GM12878 (cell line): ENCODE results near the gene GZMM. TPM values are rescaled to one million over a fixed set of nuclear protein-coding genes. Genes with fewer than 3 reads are reported as not detected.

Experiments
- ATAC-seq: fragments of 200-7000 bp; cut with Tn5 transposase; 3 replicates; pipeline ENCODE4 v1.9.1; 2020; ENCODE audit warnings: mild to moderate bottlenecking, moderate library complexity
- BruUV-seq: library from RNA; stranded (reverse); fragments of 400-500 nt; replicated peaks from 2 replicates; lab custom pipeline; 2021; lab: Mats Ljungman, UMichigan
- CTCF ChIA-PET: fragments of 300-600 bp; sonication (Branson Sonifier 250); formaldehyde crosslinking; extraction: SDS; loops from one replicate; lab custom pipeline; 2021; ENCODE audit warnings: inconsistent platforms; lab: Yijun Ruan, JAX
- POLR2A ChIA-PET: fragments of 350-600 bp; formaldehyde crosslinking; extraction: SDS; loops from one replicate; lab custom pipeline; 2021; ENCODE audit warnings: inconsistent platforms; lab: Charles Lee
- RAD21 ChIA-PET: fragments of 300-600 bp; sonication (Branson Sonifier 250); formaldehyde crosslinking; loops from one replicate; lab custom pipeline; 2023; ENCODE audit warnings: antibody characterized with exemption; ENCODE audit not compliant: unreplicated experiment; lab: Charles Lee
- SMC1A ChIA-PET: fragments of 300-600 bp; sonication (Branson Sonifier 250); formaldehyde crosslinking; loops from one replicate; lab custom pipeline; 2023; ENCODE audit not compliant: unreplicated experiment, uncharacterized antibody; lab: Charles Lee
- DNase-seq: peaks from one replicate; pipeline ENCODE4 v3.0.0-alpha.2; 2011; ENCODE audit warnings: low read depth, low spot score
- FAIRE-seq: peaks from 3 replicates; lab custom pipeline; 2011; peaks lifted over from hg19 to GRCh38; lab: Jason Lieb, UNC
- H2AFZ ChIP-seq: 2 replicates; pipeline ENCODE4 v1.6.0; 2011; ENCODE audit warnings: low read depth, low read length, control low read depth; ENCODE audit not compliant: control insufficient read depth
- H3K27ac ChIP-seq: 2 replicates; pipeline ENCODE4 v1.5.1; 2011; ENCODE audit warnings: control low read depth; ENCODE audit not compliant: control insufficient read depth, insufficient read depth
- H3K27me3 ChIP-seq, 2 experiments: replicated peaks in 1 of 2; 2 replicates each; pipeline versions ENCODE4 v1.6.0 to v1.6.1; 2011; ENCODE audit warnings: low read length in 1 of 2; ENCODE audit not compliant: control insufficient read depth in 2 of 2, insufficient read depth in 2 of 2
- H3K36me3 ChIP-seq, 2 experiments: 2 replicates each; pipeline ENCODE4 v1.5.1; 2011; ENCODE audit warnings: low read length in 1 of 2; ENCODE audit not compliant: control insufficient read depth in 2 of 2, insufficient read depth in 2 of 2
- H3K4me1 ChIP-seq: 2 replicates; pipeline ENCODE4 v1.6.1; 2011; ENCODE audit warnings: mild to moderate bottlenecking, low read length, moderate library complexity, mixed read lengths; ENCODE audit not compliant: control insufficient read depth, insufficient read depth
- H3K4me2 ChIP-seq: 2 replicates; pipeline ENCODE4 v1.6.0; 2011; ENCODE audit warnings: control low read depth; ENCODE audit not compliant: control insufficient read depth, insufficient read depth
- H3K4me3 ChIP-seq: fragments of 200-600 bp; sonication (generic); 2 replicates; pipeline ENCODE4 v1.5.1; 2016
- H3K79me2 ChIP-seq: 2 replicates; pipeline ENCODE4 v1.6.0; 2011; ENCODE audit warnings: low read length; ENCODE audit not compliant: control insufficient read depth, insufficient read depth
- H3K9ac ChIP-seq: 2 replicates; pipeline ENCODE4 v1.8.0; 2011; ENCODE audit warnings: low read length, control low read depth, mixed read lengths; ENCODE audit not compliant: control insufficient read depth, insufficient read depth
- H3K9me3 ChIP-seq: replicated peaks from 3 replicates; pipeline ENCODE4 v1.5.1; 2011; ENCODE audit warnings: mild to moderate bottlenecking, low read length; ENCODE audit not compliant: control insufficient read depth, insufficient read depth
- H4K20me1 ChIP-seq: 2 replicates; pipeline ENCODE4 v1.6.0; 2011; ENCODE audit not compliant: control insufficient read depth, insufficient read depth
- CBX3 ChIP-seq: fragments of 200-600 bp; sonication (generic); IDR thresholded peaks from 2 replicates; pipeline ENCODE4 v1.6.1; 2016; ENCODE audit warnings: low read depth, borderline replicate concordance
- CBX5 ChIP-seq: sonication (generic); IDR thresholded peaks from 2 replicates; pipeline ENCODE4 v1.6.1; 2016; ENCODE audit warnings: low read depth, moderate library complexity, mild to moderate bottlenecking, inconsistent platforms
- EGR1 ChIP-seq, 2 experiments: IDR thresholded peaks; 1 replicate in 1 of 2; 2 replicates in 1 of 2; pipeline ENCODE4 v1.6.1; 2011 to 2012; ENCODE audit warnings: low read depth in 2 of 2, low read length in 2 of 2, borderline replicate concordance in 1 of 2, mild to moderate bottlenecking in 1 of 2, moderate library complexity in 1 of 2
- HDAC2 ChIP-seq: fragments of 200-600 bp; sonication (generic); IDR thresholded peaks from 2 replicates; pipeline ENCODE4 v1.6.1; 2017
- MEF2A ChIP-seq: IDR thresholded peaks from 2 replicates; pipeline ENCODE4 v1.6.1; 2011; ENCODE audit warnings: low read depth, mild to moderate bottlenecking, low read length, moderate library complexity; ENCODE audit not compliant: insufficient read depth
- MTA3 ChIP-seq: IDR thresholded peaks from 2 replicates; pipeline ENCODE4 v1.6.1; 2012; ENCODE audit warnings: low read length, inconsistent platforms, borderline replicate concordance
- MYB ChIP-seq: fragments of 150-350 bp; IDR thresholded peaks from 2 replicates; pipeline ENCODE4 v1.6.1; 2014; ENCODE audit warnings: mild to moderate bottlenecking, low read depth, low read length, borderline replicate concordance
- NFIC ChIP-seq: IDR thresholded peaks from 2 replicates; pipeline ENCODE4 v1.6.1; 2012; ENCODE audit warnings: low read depth, mild to moderate bottlenecking, inconsistent platforms, low read length, moderate library complexity
- SPI1 ChIP-seq: IDR thresholded peaks from 2 replicates; pipeline ENCODE4 v1.6.1; 2011; ENCODE audit warnings: low read depth, mild to moderate bottlenecking, low read length, moderate library complexity, borderline replicate concordance; ENCODE audit not compliant: insufficient read depth
- SUPT20H ChIP-seq: IDR thresholded peaks from 2 replicates; pipeline ENCODE4 v1.6.1; 2011; ENCODE audit warnings: low read depth, mild to moderate bottlenecking, low read length, moderate library complexity, borderline replicate concordance; ENCODE audit not compliant: control insufficient read depth
- WRNIP1 ChIP-seq: IDR thresholded peaks from 2 replicates; pipeline ENCODE4 v1.6.1; 2011; ENCODE audit warnings: low read depth, low read length, improper control_type of control experiment, borderline replicate concordance
- ZZZ3 ChIP-seq: IDR thresholded peaks from 2 replicates; pipeline ENCODE4 v1.6.1; 2011; ENCODE audit warnings: low read depth; ENCODE audit not compliant: control insufficient read depth, insufficient read length
- WGBS: methylation state at CpG from one replicate; pipeline ENCODE4 v1.1.6; 2016; ENCODE audit warnings: low lambda C conversion rate; ENCODE audit not compliant: insufficient replicate concordance, insufficient coverage; ENCODE audit errors: missing lambda C conversion rate; 5-methylcytosine and 5-hydroxymethylcytosine counted together
- in situ Hi-C: fragments of 300-500 bp; cut with MboI; formaldehyde crosslinking; loops from 9 replicates; pipeline ENCODE4 v1.14.3; 2018; ENCODE audit warnings: mixed read lengths
- intact Hi-C: fragments of 100-400 bp; cut with micrococcal nuclease; formaldehyde crosslinking; loops from one replicate; pipeline ENCODE4 v1.14.2; 2022; ENCODE audit not compliant: unreplicated experiment
- polyA plus RNA-seq, 11 experiments: library from polyadenylated mRNA; depleted of rRNA in 4 of 11; unstranded in 6 of 11; stranded (reverse) in 5 of 11; fragments of >200 nt; fragmentation: Nextera tagmentation in 4 of 11; fragmentation: Illumina TruSeq in 1 of 11; extraction: Ambion mirVana in 4 of 11; extraction: Trizol in 1 of 11; gene quantifications; 1 replicate in 1 of 11; 2 replicates in 10 of 11; pipeline versions ENCODE4 v1.2.1 to v1.2.3, GENCODE V29; 2011 to 2016; ENCODE audit warnings: inconsistent platforms in 2 of 11, missing spikeins in 2 of 11, low read depth in 1 of 11
- total RNA-seq, 4 experiments: library from RNA; depleted of rRNA in 3 of 4; stranded (reverse); fragments of >200 nt in 3 of 4; fragmentation: Illumina TruSeq in 1 of 4; extraction: Trizol in 1 of 4; gene quantifications; 2 replicates each; pipeline versions ENCODE4 v1.2.1 to v1.2.3, GENCODE V29; 2013 to 2021
- TF ChIP-seq, protein P1 (sequence below): fragments of 450-650 bp; IDR thresholded peaks from 2 replicates; pipeline ENCODE4 v1.6.1; 2016; ENCODE audit warnings: mild to moderate bottlenecking
- TF ChIP-seq, protein P2 (sequence below): IDR thresholded peaks from 2 replicates; pipeline ENCODE4 v1.6.1; 2011; ENCODE audit warnings: low read depth, mild to moderate bottlenecking, low read length, moderate library complexity, borderline replicate concordance; ENCODE audit errors: extremely low read depth
- TF ChIP-seq, protein P3 (sequence below): fragments of 450-650 bp; IDR thresholded peaks from 2 replicates; pipeline ENCODE4 v1.6.1; 2017; ENCODE audit warnings: borderline replicate concordance
- TF ChIP-seq, protein P4 (sequence below): fragments of 450-650 bp; formaldehyde crosslinking; IDR thresholded peaks from 2 replicates; pipeline ENCODE4 v1.4.0; 2022; ENCODE audit warnings: mild to moderate bottlenecking, moderate library complexity

Gene GZMM
- total and polyA plus RNA-seq, 10 of the 15 experiments (the other 5 are each of a cell fraction or from before 2014, with no cell fraction given): 0.09 to 0.48 (median 0.23) TPM; not detected in 7

DNA sequence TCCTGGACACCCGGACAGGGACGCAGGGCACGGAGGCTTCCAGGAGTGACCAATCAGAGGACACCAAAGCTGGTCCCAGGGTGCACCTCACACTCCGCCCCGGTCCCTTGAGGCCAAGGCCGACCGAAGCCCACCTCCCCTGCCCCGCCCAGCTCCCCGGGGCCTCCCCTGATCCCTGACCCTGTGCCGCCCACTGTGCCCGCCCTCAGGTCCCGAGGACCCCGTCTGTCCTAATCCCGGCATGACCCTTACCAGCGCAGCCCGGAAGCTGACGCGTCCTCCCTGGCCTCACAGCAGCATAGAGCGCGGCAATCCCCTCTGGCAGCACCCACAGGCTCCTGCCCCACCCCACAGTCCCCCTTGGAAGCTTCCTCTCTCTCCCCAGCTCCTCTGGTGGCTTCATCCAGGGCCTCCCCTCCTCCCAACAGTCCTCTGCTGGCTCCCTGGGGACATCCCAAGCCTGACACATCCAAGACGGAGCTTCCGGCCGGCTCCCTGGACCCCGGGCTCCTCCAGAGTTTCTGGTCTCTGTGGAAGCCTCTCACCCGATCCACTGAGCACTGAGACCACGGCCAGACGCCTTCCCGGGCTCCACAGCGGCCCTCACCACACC is 19.7 kb upstream of the GZMM start (continued):
- TF ChIP-seq, protein P1, sequence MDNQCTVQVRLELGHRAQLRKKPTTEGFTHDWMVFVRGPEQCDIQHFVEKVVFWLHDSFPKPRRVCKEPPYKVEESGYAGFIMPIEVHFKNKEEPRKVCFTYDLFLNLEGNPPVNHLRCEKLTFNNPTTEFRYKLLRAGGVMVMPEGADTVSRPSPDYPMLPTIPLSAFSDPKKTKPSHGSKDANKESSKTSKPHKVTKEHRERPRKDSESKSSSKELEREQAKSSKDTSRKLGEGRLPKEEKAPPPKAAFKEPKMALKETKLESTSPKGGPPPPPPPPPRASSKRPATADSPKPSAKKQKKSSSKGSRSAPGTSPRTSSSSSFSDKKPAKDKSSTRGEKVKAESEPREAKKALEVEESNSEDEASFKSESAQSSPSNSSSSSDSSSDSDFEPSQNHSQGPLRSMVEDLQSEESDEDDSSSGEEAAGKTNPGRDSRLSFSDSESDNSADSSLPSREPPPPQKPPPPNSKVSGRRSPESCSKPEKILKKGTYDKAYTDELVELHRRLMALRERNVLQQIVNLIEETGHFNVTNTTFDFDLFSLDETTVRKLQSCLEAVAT: no peak
- TF ChIP-seq, protein P2, sequence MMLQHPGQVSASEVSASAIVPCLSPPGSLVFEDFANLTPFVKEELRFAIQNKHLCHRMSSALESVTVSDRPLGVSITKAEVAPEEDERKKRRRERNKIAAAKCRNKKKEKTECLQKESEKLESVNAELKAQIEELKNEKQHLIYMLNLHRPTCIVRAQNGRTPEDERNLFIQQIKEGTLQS: no peak
- TF ChIP-seq CBX3 (no peak), SPI1 (no peak)

DNA sequence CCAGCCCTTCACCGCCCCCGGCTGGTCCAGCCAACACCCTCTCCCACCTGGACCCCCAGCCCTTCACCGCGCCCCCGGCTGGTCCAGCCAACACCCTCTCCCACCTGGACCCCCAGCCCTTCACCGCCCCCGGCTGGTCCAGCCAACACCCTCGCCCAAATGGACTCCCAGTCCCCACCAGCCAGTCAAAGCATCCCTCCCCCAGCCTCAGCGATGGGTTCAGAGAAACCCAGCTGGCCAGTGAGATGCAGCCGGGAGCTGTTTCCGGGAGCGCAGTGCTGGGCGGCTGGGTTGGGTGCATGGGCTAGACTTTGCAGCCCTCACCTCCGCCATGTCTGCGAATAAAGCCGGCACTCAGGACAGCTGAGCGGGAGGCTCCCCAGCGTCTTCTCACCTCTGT is 18.8 kb upstream of the GZMM start:
- H3K9me3 ChIP-seq: no peaks in the 10 kb centered on the region; the same call in 2 of the 3 replicates
- ATAC-seq (no peak), FAIRE-seq (no peak), DNase-seq (no peak)
- no peak overlapping the region for H3K4me2 ChIP-seq
- H2AFZ ChIP-seq: no peak overlapping the region
- H3K36me3 ChIP-seq: no peaks in the 10 kb centered on the region
- no peak overlapping the region for H3K9ac ChIP-seq
- SMC1A ChIA-PET: no interaction called here
- no peaks in the 10 kb centered on the region for H3K4me1 ChIP-seq
- H3K4me3 ChIP-seq: no peak overlapping the region
- TF ChIP-seq MEF2A: no peak
- no peak for TF ChIP-seq SUPT20H
- no peak for TF ChIP-seq ZZZ3
- TF ChIP-seq EGR1 (IDR thresholded peaks at IDR 0.05; ENCODE audit: borderline replicate concordance in 1 of 2, low read depth in 2 of 2, low read length in 2 of 2): no peak
- TF ChIP-seq MYB: no peak
- TF ChIP-seq, protein P3, sequence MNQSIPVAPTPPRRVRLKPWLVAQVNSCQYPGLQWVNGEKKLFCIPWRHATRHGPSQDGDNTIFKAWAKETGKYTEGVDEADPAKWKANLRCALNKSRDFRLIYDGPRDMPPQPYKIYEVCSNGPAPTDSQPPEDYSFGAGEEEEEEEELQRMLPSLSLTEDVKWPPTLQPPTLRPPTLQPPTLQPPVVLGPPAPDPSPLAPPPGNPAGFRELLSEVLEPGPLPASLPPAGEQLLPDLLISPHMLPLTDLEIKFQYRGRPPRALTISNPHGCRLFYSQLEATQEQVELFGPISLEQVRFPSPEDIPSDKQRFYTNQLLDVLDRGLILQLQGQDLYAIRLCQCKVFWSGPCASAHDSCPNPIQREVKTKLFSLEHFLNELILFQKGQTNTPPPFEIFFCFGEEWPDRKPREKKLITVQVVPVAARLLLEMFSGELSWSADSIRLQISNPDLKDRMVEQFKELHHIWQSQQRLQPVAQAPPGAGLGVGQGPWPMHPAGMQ: no peak
- TF ChIP-seq NFIC: no peak
- TF ChIP-seq, protein P4, sequence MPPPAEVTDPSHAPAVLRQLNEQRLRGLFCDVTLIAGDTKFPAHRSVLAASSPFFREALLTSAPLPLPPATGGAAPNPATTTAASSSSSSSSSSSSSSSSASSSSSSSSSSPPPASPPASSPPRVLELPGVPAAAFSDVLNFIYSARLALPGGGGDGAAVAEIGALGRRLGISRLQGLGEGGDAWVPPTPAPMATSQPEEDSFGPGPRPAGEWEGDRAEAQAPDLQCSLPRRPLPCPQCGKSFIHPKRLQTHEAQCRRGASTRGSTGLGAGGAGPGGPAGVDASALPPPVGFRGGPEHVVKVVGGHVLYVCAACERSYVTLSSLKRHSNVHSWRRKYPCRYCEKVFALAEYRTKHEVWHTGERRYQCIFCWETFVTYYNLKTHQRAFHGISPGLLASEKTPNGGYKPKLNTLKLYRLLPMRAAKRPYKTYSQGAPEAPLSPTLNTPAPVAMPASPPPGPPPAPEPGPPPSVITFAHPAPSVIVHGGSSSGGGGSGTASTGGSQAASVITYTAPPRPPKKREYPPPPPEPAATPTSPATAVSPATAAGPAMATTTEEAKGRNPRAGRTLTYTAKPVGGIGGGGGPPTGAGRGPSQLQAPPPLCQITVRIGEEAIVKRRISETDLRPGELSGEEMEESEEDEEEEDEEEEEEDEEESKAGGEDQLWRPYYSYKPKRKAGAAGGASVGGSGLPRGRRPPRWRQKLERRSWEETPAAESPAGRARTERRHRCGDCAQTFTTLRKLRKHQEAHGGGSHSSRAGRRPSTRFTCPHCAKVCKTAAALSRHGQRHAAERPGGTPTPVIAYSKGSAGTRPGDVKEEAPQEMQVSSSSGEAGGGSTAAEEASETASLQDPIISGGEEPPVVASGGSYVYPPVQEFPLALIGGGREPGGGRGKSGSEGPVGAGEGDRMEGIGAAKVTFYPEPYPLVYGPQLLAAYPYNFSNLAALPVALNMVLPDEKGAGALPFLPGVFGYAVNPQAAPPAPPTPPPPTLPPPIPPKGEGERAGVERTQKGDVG (CRISPR knock-in tag): no peak
- TF ChIP-seq MTA3: no peak
- no peak for TF ChIP-seq CBX5
- TF ChIP-seq HDAC2: no peak
- no peak for TF ChIP-seq WRNIP1
- CTCF ChIA-PET: no interaction called here
- no peaks in the 10 kb centered on the region for H4K20me1 ChIP-seq
- BruUV-seq: no TSS peak
- no peaks in the 10 kb centered on the region for H3K79me2 ChIP-seq
- H3K27me3 ChIP-seq: no peaks in the 10 kb centered on the region
- intact Hi-C loops (no loop called here), in situ Hi-C loops (no loop called here)
- RAD21 ChIA-PET: no interaction called here
- H3K27ac ChIP-seq: no peak overlapping the region
- WGBS: 76% methylated on average over 16 of the region's 18 CpGs
- POLR2A ChIA-PET: no interaction called here
